SJCRH30 (cell line): ENCODE results near the gene ZNF267. TPM values are rescaled to one million over a fixed set of nuclear protein-coding genes. Genes with fewer than 3 reads are reported as not detected.
"Not testable (repeated sequence)": the region's sequence is repeated elsewhere in the genome, so short reads cannot be mapped to it uniquely, and the experiment has no call there.

Source experiments
- DNase-seq, 2 experiments: peaks; one replicate each; pipeline ENCODE4 v3.0.0-alpha.2; 2015 to 2020
- H3K27ac ChIP-seq: fragments of 250-450 bp; sonication (Bioruptor Pico); 2 replicates; pipeline ENCODE4 v1.5.1; 2020; ENCODE audit warnings: mild to moderate bottlenecking, moderate library complexity
- H3K27me3 ChIP-seq: fragments of 250-450 bp; sonication (Bioruptor Pico); 2 replicates; pipeline ENCODE4 v1.5.1; 2020; ENCODE audit warnings: mild to moderate bottlenecking, moderate library complexity
- H3K36me3 ChIP-seq: fragments of 250-450 bp; sonication (Bioruptor Pico); 2 replicates; pipeline ENCODE4 v1.5.1; 2020; ENCODE audit warnings: mild to moderate bottlenecking, moderate library complexity
- H3K4me1 ChIP-seq: fragments of 250-450 bp; sonication (Bioruptor Pico); 2 replicates; pipeline ENCODE4 v1.5.1; 2020; ENCODE audit warnings: mild to moderate bottlenecking, moderate library complexity
- H3K4me3 ChIP-seq: fragments of 250-450 bp; sonication (Bioruptor Pico); 2 replicates; pipeline ENCODE4 v1.5.1; 2020; ENCODE audit warnings: mild to moderate bottlenecking, moderate library complexity
- H3K9me3 ChIP-seq: fragments of 250-450 bp; sonication (Bioruptor Pico); replicated peaks from 2 replicates; pipeline ENCODE4 v1.5.1; 2020; ENCODE audit warnings: mild to moderate bottlenecking, moderate library complexity
- total RNA-seq: library from RNA; depleted of rRNA; stranded (reverse); fragments of >200 nt; shearing (Covaris generic); gene quantifications from 2 replicates; pipeline ENCODE4 v1.2.3, GENCODE V29; 2014; rRNA removed

The ZNF267 gene
- total RNA-seq, result 24.8 and 29.8 TPM in 2 replicates

- H3K4me3 ChIP-seq, result peak within 1 kb of the TSS; percentile 79
- H3K27ac ChIP-seq, result peak within 1 kb of the TSS; percentile 82
- H3K36me3 ChIP-seq, result peaks cover 28% of the 10 kb centered on the region
- H3K4me1 ChIP-seq, result no peaks in the 10 kb centered on the region
- H3K9me3 ChIP-seq, result no peaks in the 10 kb centered on the region; the same call in 1 of the 2 replicates
- DNase-seq, result peak; percentile 94 to 96
- no peaks in the 10 kb centered on the region for H3K27me3 ChIP-seq
Observed at GRCh38 chr16:31873556-31874365, at the start of gene ZNF267. TSS of gene ZNF267 (plus strand) at chr16:31873807. CDS start at chr16:31873967, 160 bp downstream.

DNA sequence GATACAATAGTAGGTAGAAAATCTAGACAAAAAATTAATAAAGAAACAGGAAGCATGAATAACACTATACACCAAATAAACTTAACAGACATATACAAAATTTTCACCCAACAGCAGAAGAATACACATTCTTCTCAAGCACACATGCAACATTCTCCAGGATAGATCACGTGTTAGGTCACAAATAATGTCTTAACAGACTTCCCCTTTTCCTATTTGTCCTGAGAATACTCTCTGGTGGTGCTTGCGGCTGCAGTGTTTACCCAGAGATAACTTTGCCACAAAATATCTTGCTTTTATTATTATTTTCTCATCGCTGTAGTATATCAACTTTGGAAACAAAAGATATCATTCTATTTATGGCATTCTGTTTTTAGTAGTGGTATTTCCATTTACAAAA is 40.6 kb upstream of the ZNF267 start:
- H3K36me3 ChIP-seq, result no peaks in the 10 kb centered on the region
- DNase-seq, result no peak
- H3K9me3 ChIP-seq, result no peaks in the 10 kb centered on the region
- no peak overlapping the region for H3K27ac ChIP-seq
- no peaks in the 10 kb centered on the region for H3K4me1 ChIP-seq
- H3K4me3 ChIP-seq, result no peak overlapping the region
- H3K27me3 ChIP-seq, result no peaks in the 10 kb centered on the region

- H3K9me3 ChIP-seq, DNase-seq, H3K27ac ChIP-seq, H3K4me3 ChIP-seq, H3K36me3 ChIP-seq, H3K27me3 ChIP-seq, H3K4me1 ChIP-seq: not testable (repeated sequence)
Observed at GRCh38 chr16:31836396-31836795, 37.2 kb upstream of the ZNF267 start.

- Histone ChIP-seq H3K36me3 (no peaks in the 10 kb centered on the region), H3K4me3 (no peak overlapping the region), H3K27ac (no peak overlapping the region), H3K4me1 (no peaks in the 10 kb centered on the region), H3K27me3 (no peaks in the 10 kb centered on the region), H3K9me3 (no peaks in the 10 kb centered on the region; the same call in 1 of the 2 replicates)
- no peak for DNase-seq
Observed at GRCh38 chr16:31842864-31843263, 30.7 kb upstream of the ZNF267 start.

- DNase-seq, H3K36me3 ChIP-seq, H3K4me1 ChIP-seq, H3K27ac ChIP-seq, H3K27me3 ChIP-seq, H3K4me3 ChIP-seq, H3K9me3 ChIP-seq: not testable (repeated sequence)
Observed at GRCh38 chr16:31848572-31848971, 25.0 kb upstream of the ZNF267 start.

GRCh38 chr16:31853291-31853690 is 20.3 kb upstream of the ZNF267 start:
- no peak for DNase-seq
- Histone ChIP-seq H3K27ac (no peak overlapping the region), H3K36me3 (no peaks in the 10 kb centered on the region), H3K4me1 (no peaks in the 10 kb centered on the region), H3K4me3 (no peak overlapping the region), H3K27me3 (no peaks in the 10 kb centered on the region), H3K9me3 (no peaks in the 10 kb centered on the region)

- no peaks in the 10 kb centered on the region for H3K9me3 ChIP-seq
- no peaks in the 10 kb centered on the region for H3K27me3 ChIP-seq
- DNase-seq, result no peak
- H3K4me3 ChIP-seq, result no peak overlapping the region
- no peak overlapping the region for H3K27ac ChIP-seq
- H3K36me3 ChIP-seq, result no peaks in the 10 kb centered on the region
- no peaks in the 10 kb centered on the region for H3K4me1 ChIP-seq
Observed at GRCh38 chr16:31860508-31860907, 13.1 kb upstream of the ZNF267 start.

DNA sequence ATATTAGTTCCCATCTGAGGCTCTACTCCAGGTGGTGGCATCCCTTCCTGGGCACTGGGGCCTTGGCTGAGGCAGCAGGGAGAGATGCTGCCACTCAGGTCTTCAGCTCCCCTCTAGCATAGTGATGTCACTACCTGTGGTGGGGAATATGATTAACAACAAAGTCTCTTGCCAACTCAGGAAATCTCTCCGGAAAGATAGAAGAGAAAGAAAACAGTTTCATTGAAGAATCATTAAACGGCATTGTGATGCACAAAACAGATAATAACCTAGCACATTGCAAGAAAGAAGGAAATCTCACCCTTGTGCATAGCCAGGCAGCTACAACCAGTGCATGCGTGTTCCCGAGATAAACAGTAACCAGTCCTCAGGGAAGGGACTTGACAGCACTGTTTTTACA is 12.2 kb upstream of the ZNF267 start:
- DNase-seq, result no peak
- Histone ChIP-seq H3K4me3 (no peak overlapping the region), H3K36me3 (no peaks in the 10 kb centered on the region)

DNA sequence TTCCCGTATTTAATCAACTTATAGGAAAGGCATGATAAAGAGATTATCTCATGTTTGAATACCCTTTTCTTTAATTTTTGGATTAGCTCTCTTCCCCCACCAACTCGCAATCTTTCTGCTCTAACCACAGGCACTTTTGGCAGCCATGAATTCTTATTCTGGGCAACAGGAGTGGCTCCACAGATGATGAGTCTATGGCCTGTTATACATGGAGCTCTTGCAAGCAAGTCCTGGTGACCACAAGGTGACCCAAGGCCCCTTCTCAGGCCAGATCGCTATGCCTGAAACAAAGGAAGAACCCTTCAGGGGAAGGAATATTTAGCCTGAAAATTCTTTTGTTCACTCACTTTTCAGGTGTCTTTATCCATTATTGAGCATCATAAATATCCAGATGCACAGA is 10.8 kb upstream of the ZNF267 start:
- no peaks in the 10 kb centered on the region for H3K4me1 ChIP-seq
- no peak overlapping the region for H3K27ac ChIP-seq
- H3K27me3 ChIP-seq, result no peaks in the 10 kb centered on the region
- DNase-seq, result no peak
- H3K4me3 ChIP-seq, result no peak overlapping the region
- no peaks in the 10 kb centered on the region for H3K36me3 ChIP-seq
- H3K9me3 ChIP-seq, result no peaks in the 10 kb centered on the region

More for the DNA sequence above, 12.2 kb upstream of the ZNF267 start:
- H3K9me3 ChIP-seq, result no peaks in the 10 kb centered on the region
- H3K27me3 ChIP-seq, result no peaks in the 10 kb centered on the region
- no peak overlapping the region for H3K27ac ChIP-seq
- H3K4me1 ChIP-seq, result no peaks in the 10 kb centered on the region

- Histone ChIP-seq H3K27me3 (no peaks in the 10 kb centered on the region), H3K9me3 (no peaks in the 10 kb centered on the region), H3K27ac (no peak overlapping the region), H3K4me1 (no peaks in the 10 kb centered on the region), H3K36me3 (no peaks in the 10 kb centered on the region), H3K4me3 (no peak overlapping the region)
- DNase-seq, result no peak
Observed at GRCh38 chr16:31868164-31868563, 5.4 kb upstream of the ZNF267 start.

DNA sequence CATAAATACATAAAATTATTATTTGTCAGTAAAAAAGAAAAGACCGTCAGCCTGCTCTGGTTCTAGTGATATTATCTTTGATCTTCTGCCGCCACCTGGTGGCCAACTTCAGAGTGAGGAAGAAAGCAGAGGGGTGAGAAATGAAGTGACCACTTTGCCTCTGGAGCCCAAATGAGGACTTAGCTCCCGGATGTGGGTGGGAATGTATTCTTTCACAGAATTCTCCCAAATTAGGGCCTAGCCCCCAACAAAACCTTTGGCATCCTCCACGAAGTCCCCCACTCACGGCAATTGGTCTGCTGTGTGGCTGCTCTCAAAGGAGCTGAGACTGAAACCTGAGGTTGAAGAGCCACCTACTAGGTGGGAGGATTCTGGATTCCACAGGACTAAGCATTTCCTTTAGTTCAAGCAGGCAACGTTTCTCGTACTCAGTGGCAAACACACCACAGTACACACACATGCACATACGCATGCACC is 4.9 kb upstream of the ZNF267 start:
- H3K27ac ChIP-seq, result no peak overlapping the region
- DNase-seq, result peak; percentile 61 to 85
- no peaks in the 10 kb centered on the region for H3K9me3 ChIP-seq
- H3K4me3 ChIP-seq, result no peak overlapping the region
- no peaks in the 10 kb centered on the region for H3K4me1 ChIP-seq
- no peaks in the 10 kb centered on the region for H3K36me3 ChIP-seq
- no peaks in the 10 kb centered on the region for H3K27me3 ChIP-seq

GRCh38 chr16:31869511-31870201 is 4.0 kb upstream of the ZNF267 start:
- no peak for DNase-seq
- H3K4me1 ChIP-seq, result no peaks in the 10 kb centered on the region
- no peak overlapping the region for H3K27ac ChIP-seq
- H3K9me3 ChIP-seq, result no peaks in the 10 kb centered on the region
- no peaks in the 10 kb centered on the region for H3K36me3 ChIP-seq
- no peaks in the 10 kb centered on the region for H3K27me3 ChIP-seq
- no peak overlapping the region for H3K4me3 ChIP-seq

DNA sequence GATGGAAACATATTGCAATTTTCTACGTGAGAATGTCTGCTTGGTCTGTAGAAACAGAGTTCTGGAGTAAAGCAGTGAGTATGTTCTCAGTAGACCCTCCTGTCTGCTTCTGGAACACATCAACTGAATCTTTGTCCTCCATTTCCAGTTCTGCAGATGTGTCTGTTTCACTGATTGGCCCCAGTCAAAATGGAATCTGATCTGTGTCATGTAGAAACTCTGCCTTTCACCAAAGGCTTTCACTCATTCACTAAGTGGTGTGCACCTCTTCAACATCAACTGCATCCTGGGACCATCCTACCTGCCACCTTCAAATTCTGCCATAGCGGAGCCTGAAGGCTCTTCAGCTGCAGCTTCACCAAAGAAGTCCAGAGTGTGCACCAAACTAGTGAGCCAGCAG is 2.8 kb upstream of the ZNF267 start:
- H3K36me3 ChIP-seq, result peaks cover 4% of the 10 kb centered on the region; the same call in 1 of the 2 replicates
- H3K4me3 ChIP-seq, result no peak overlapping the region
- H3K27me3 ChIP-seq, result no peaks in the 10 kb centered on the region
- H3K27ac ChIP-seq, result no peak overlapping the region
- H3K4me1 ChIP-seq, result no peaks in the 10 kb centered on the region
- no peak for DNase-seq
- no peaks in the 10 kb centered on the region for H3K9me3 ChIP-seq

GRCh38 chr16:31871510-31871909 is 2.1 kb upstream of the ZNF267 start:
- H3K4me1 ChIP-seq, result no peaks in the 10 kb centered on the region
- no peak overlapping the region for H3K4me3 ChIP-seq
- peaks cover 11% of the 10 kb centered on the region; the same call in 1 of the 2 replicates for H3K36me3 ChIP-seq
- DNase-seq, result no peak
- no peaks in the 10 kb centered on the region for H3K9me3 ChIP-seq
- no peaks in the 10 kb centered on the region for H3K27me3 ChIP-seq
- no peak overlapping the region for H3K27ac ChIP-seq

GRCh38 chr16:31872201-31872600 is 1.4 kb upstream of the ZNF267 start:
- DNase-seq, result no peak

More at GRCh38 chr16:31872201-31872600, 1.4 kb upstream of the ZNF267 start:
- Histone ChIP-seq H3K4me3 (no peak overlapping the region), H3K27me3 (no peaks in the 10 kb centered on the region), H3K9me3 (no peaks in the 10 kb centered on the region), H3K27ac (no peak overlapping the region), H3K36me3 (peaks cover 16% of the 10 kb centered on the region), H3K4me1 (no peaks in the 10 kb centered on the region)
